ENCODE measurements around the gene CCDC80.

CCDC80 gene, protein sequence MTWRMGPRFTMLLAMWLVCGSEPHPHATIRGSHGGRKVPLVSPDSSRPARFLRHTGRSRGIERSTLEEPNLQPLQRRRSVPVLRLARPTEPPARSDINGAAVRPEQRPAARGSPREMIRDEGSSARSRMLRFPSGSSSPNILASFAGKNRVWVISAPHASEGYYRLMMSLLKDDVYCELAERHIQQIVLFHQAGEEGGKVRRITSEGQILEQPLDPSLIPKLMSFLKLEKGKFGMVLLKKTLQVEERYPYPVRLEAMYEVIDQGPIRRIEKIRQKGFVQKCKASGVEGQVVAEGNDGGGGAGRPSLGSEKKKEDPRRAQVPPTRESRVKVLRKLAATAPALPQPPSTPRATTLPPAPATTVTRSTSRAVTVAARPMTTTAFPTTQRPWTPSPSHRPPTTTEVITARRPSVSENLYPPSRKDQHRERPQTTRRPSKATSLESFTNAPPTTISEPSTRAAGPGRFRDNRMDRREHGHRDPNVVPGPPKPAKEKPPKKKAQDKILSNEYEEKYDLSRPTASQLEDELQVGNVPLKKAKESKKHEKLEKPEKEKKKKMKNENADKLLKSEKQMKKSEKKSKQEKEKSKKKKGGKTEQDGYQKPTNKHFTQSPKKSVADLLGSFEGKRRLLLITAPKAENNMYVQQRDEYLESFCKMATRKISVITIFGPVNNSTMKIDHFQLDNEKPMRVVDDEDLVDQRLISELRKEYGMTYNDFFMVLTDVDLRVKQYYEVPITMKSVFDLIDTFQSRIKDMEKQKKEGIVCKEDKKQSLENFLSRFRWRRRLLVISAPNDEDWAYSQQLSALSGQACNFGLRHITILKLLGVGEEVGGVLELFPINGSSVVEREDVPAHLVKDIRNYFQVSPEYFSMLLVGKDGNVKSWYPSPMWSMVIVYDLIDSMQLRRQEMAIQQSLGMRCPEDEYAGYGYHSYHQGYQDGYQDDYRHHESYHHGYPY

DNA sequence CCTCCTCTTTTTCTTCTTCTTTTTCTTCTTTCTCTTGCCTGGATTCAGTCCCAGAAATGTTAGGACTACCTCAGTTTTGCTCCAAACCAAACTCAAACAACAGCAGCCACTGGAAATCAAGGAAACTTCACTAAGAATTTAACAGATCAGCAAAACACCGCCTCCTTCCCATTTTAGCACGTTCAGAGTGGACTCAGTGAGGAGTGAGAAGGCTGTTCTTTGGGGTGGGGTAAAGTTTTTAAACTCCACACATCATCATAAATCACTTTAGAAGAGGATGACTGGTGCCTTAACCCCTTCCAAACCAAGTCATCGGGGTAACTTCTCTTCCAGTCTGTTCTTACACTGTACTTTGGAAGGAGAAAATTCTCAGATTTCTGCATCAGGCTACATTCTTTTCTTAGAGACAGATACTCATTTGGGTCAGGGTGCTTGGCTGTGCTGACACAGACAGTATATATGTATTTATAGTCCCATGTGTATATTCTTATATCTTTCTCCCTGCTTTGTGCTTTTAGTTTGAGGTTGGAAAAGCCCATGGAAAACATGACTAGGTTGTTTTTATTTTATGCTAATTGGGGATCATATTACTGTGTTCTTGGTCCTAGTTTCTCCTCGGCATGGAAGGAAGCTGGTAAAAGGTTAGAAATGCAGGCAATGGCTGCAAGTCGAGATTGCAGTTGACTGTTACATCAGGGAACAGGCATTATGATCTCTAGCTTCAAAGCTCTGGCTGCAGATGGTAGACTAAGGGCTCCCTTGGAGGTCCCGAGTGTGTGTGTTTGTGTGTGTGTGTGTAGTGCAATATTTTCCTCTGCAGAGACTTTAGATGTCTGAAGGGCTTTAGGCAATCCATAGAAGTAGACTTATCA lies at the start of gene CCDC80:
TSS of gene CCDC80 (minus strand) at position 214 of the 872 bp plus-strand sequence. CDS start 1,238 bp downstream, outside the sequence.
- no peak for DNase-seq

DNA sequence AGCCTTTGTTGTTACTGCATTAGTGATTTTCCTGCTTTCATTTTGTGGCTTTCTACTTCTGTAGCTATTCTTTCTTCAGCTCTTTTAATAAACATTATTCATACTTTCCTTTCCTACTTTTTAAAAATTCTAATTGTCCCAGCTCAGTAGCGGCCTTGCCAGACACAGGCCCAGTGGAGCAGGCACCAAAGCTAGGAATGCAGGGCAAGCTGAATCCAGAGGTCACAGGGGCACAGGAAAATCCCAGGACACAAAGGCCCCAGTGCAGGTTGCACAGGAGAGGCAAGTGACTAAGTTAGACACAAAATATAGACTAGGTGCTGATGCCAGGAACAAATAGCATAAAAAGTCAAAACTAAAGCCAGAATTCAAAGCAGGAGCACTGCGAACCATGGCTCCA lies 49.0 kb upstream of the CCDC80 start:
- DNase-seq: no peak

DNA sequence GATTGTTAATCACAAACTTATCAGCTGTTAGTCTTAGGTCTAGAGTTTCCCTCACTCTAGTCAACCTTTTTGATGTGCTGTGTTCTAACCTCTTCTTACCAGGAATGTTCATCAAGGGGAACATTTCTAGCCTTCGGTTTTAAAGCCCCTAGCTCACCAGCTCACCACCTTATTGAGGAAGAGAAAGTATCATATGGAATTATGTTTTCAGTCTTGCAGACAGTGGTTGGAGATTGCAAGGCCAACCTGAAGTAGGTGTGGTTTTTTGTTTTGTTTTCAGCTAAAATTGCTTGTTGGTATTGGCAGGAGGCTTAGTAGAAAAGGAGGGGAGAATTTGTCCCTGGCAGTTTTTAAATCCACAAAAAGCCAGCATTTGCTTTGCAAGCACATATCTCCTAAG lies 48.4 kb upstream of the CCDC80 start:
- DNase-seq: no peak

GRCh38 chr3:112688819-112689218 lies 47.9 kb upstream of the CCDC80 start:
- DNase-seq: no peak

DNA sequence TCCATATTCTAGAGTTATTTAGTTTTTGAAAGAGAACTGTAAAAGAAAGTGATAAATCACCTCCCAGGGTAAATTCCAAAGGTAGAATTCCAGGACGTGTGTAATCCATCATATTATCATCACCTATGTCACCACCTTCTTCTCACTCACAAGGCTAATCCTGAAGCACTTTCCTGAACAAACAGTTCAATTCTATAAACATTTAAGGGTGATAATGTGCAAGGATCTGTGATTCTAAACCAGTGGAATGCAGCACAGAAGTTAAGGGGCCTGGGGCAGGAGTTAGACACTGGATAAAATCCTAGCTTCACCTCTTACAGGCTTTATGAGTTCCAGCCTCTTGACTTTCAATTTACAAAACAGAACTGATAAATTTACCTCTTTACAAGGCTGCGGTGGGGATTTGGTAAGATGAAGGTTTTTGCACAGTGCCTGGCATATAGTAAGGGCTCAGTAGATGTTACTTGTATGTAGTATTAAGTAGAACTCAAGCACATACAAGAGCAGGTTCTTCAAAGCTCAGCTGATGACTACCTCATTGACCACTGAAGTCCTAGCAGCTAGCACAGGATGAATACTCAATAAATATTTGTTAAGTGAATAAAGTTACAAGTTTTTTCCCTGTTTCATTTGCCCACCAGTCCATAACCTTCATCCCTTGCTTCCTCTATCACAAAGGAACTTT lies 47.3 kb upstream of the CCDC80 start:
- DNase-seq: no peak

DNA sequence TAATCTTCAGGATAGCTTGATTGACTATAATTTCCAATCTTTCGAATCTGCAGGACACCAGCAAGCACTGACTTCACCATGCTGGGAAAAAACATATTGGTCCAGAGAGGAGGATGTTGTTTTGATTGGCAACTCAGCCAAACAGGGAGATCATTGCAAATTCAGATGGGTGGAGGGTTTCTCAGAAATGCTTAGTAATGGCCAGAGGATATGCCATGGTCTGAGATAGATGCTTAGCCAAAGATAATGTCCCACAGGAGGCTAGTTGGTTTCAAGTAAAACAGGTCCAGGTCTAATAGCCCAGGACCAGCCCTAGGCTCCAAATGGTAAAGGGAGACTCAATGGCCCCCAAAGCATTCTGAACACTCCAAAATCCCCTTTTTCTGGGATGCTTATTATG lies 46.7 kb upstream of the CCDC80 start:
- DNase-seq: no peak

DNA sequence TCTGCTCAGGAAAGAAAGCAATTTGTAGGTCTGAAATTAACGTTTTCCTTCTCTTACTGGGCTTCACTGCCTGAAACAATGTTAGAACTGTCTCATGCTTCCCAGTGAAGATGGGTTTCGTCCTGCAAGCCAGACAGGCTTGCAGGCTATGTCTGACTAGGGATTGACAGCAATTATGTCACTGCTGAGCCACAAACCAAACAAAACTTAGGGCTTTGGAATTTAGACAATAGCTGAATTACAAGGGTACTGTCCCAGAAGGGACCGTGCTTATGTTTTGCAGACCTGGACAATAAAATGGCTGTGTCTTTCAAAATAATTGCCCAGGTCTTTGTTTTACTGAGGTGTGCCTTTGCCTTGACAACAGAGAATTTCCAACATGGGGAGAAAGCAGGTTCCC lies 46.3 kb upstream of the CCDC80 start:
- no peak for DNase-seq

DNA sequence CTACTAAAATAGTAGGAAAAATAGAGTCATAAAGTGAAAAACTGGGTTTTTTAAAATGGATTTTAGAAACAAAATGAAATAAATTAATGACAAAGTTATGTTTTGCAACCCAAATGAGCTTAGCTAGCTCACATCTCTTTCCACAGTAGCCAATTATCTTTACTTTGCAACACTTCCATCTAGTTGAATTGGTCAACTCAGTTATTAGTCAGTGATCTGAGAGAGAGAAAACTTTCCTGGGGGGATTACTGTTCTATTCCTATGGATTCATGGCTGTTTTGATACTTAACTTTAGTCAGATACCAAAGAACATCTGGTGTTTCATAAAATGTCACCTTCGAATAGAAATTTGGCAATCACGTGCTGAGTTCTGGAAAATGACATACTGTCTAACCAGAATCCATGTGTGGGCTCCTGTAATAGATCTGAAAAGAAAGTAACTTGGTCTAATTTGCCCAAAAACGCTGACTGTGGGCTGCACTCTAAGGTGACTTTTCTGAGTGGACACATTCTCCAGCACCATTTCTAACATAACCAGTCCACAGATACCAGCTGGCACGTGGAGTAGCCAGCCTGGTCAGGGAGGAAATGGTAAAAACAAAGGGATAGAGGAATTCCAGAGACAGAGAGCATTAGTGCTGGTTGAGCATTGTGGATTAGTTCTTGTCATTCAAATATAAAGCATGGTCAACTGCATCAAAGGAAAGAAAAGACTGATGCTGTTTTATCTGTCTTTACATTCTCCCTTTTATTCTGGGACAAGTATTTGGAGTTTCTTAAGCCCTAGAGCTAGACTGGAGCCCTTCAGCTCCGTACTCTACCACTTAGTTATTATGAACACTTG lies 45.2 kb upstream of the CCDC80 start:
- DNase-seq: no peak

DNA sequence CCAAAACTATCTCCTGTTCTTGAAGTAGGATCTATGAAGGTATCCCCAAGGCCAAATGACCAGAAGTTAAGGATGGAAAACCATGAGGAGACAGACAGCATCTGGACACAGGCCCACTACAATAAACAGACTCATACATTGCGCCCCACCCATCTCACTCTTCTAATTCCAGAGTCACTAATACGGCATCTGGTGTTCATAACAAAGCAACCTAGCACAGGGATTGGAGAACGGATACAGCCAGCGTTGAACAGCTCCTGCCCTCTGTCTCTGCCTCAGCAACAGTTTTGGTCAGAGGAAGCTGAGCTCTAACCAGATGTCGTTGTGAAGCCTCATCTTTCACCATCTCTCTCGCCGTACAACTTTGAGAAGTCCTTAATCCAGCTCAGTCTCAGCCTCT lies 44.5 kb upstream of the CCDC80 start:
- no peak for DNase-seq

- DNase-seq: no peak
Observed at GRCh38 chr3:112682361-112682760, 41.4 kb upstream of the CCDC80 start.

DNA sequence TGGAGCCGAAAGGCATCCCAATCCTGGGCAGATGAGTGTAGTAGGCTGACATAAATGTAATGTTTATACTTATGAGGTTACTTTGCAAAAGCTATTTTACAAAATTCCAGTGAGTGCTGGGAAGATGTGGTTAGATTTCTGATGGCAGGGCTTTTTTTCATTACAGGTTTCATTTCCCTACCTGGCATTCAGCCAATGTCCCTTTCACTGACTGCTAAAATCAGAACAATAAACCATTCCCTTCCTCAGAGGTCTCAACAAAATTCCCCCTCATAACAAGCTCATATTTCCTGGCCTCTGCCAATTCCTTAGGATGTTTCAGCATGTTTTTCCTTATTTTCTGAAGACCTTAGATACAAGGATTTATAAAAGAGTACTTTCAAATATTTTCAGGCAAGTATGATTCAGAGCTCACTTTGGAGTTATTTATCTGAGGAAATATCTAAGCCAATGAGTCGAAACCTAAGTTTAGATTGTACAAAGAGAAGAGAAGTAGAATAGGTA lies 40.9 kb upstream of the CCDC80 start:
- DNase-seq: no peak

DNA sequence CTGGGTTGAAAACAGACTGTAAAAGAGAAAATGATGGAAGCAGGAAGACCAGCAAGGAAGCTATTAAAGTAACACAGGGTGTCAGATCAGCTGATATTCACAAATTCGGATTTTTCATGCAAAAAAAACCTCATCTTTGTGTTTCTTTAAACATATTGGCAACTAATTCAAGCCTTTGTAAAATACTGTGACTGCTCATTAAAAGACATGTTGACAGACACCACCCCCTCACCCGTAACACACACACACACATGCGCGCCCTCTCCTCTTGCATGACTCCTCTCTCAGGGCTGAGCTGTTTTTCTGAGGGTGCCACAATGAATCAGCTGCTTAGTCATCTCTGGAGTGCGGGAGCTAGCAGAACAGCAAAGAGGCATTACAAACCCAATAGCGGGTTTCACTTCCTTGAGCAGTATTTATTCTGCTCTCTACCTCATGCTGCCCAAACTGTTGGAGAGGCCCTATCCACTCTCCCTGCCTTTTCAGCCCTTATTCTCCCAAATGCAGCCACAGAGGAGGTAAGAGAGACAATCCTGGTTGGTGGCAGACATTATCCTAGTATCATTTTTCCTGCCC lies 35.8 kb upstream of the CCDC80 start:
- DNase-seq: peak in 47 of 56 donors; percentile 1 to 84 (median 24)

- no peak for DNase-seq
Observed at GRCh38 chr3:112675943-112676535, 35.1 kb upstream of the CCDC80 start.

- no peak for DNase-seq
Observed at GRCh38 chr3:112675349-112675748, 34.4 kb upstream of the CCDC80 start.

- DNase-seq: no peak
Observed at GRCh38 chr3:112672716-112673541, 32.0 kb upstream of the CCDC80 start.

DNA sequence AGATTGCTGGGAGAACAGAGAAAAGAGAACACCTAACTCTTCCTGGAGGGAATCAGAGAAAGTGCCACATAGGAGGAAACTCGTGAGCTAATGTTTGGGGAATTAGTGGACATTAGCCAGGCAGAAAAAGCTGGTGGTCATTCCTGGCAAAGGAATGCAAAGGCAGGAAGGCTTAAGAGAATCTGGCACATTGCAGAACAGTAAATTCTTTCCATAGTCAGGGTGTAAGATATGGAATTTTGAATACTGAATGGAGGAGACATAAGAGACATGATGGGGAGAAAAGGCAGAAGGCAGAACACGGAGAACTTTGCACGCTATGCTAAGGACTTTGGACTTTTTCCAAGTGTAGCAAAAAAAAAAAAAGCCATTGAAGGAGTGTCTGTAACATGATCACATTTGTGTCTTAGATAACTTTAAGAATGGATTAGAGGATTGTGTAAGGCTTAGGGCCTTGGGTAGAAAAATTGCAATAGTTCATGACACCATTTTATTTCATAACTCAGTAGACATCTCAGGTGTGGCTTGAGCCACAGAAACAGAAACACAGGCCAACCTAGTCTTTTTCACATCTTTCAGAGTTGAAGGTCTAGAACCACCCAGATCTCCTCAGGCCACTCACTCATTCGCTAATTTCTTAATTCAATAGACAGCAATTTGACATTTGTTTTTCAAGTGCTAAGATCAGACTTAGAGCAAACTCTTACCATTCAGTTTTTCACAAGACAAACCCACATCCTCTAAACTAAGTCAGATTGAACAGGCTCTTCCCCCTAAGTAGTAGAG lies 31.2 kb upstream of the CCDC80 start:
- DNase-seq: no peak

DNA sequence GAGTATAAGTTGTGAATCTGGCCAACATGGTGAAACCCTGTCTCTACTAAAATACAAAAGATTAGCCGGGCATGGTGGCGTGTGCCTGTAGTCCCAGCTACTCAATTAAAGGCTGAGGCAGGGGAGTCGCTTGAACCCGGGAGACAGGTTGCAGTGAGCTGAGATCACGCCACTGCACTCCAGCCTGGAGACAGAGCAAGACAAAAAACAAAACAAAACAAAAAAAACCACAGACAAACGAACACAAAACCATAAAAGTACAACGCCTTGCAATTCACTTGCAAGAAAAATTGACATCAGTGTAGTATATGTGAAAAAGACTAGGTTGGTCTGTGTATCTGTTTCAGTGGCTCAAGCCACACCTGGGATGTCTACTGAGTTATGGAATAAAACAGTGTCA lies 29.9 kb upstream of the CCDC80 start:
- no peak for DNase-seq

Measured in amygdala (tissue), 56 donors.